ENCODE data around the gene GCK.

- no peak for TF ChIP-seq CTCF (conservative IDR thresholded peaks at IDR 0.05; ENCODE audit: low read length)
- TF ChIP-seq EZH2phosphoT487 (IDR thresholded peaks at IDR 0.05; ENCODE audit: borderline replicate concordance, low read depth, low read length), result no peak
Observed at GRCh38 chr7:44152971-44153947, 36.0 kb downstream of the GCK start.

Measured in OCI-LY7 (cell line).